Neural progenitor cell (in vitro differentiated cells): ENCODE data around the gene FARP1. TPM values are rescaled to one million over a fixed set of nuclear protein-coding genes. Genes with fewer than 3 reads are reported as not detected.

Source experiments
- DNase-seq: peaks from one replicate; pipeline ENCODE4 v3.0.0-alpha.2; 2016; ENCODE audit warnings: low spot score
- H2AFZ ChIP-seq: fragments of 200-600 bp; sonication (generic); replicated peaks from 2 replicates; pipeline ENCODE4 v1.6.1; 2016; ENCODE audit warnings: antibody characterized with exemption
- H3F3A ChIP-seq: fragments of 200-600 bp; sonication (generic); 2 replicates; pipeline ENCODE4 v1.6.1; 2016; ENCODE audit warnings: antibody characterized with exemption, low read depth
- H3K27ac ChIP-seq: fragments of 200-600 bp; sonication (generic); 2 replicates; pipeline ENCODE4 v1.5.1; 2016; ENCODE audit warnings: mild to moderate bottlenecking
- H3K27me3 ChIP-seq: fragments of 200-600 bp; sonication (generic); 2 replicates; pipeline ENCODE4 v1.6.1; 2016; ENCODE audit warnings: mild to moderate bottlenecking, moderate library complexity
- H3K36me3 ChIP-seq: fragments of 200-600 bp; sonication (generic); 2 replicates; pipeline ENCODE4 v1.5.1; 2016
- H3K4me1 ChIP-seq: fragments of 200-600 bp; sonication (generic); 2 replicates; pipeline ENCODE4 v1.6.1; 2016; ENCODE audit warnings: mixed run types
- H3K4me2 ChIP-seq: fragments of 200-600 bp; sonication (generic); 2 replicates; pipeline ENCODE4 v1.6.1; 2016
- H3K4me3 ChIP-seq: fragments of 200-600 bp; sonication (generic); 2 replicates; pipeline ENCODE4 v1.5.1; 2016
- H3K79me2 ChIP-seq: fragments of 200-600 bp; sonication (generic); 2 replicates; pipeline ENCODE4 v1.6.1; 2016; ENCODE audit warnings: low read depth
- H3K9ac ChIP-seq: fragments of 200-600 bp; sonication (generic); 2 replicates; pipeline ENCODE4 v1.6.1; 2016
- H3K9me3 ChIP-seq: fragments of 200-600 bp; sonication (generic); 2 replicates; pipeline ENCODE4 v1.5.1; 2016; ENCODE audit warnings: low read depth
- H4K20me1 ChIP-seq: fragments of 200-600 bp; sonication (generic); 2 replicates; pipeline ENCODE4 v1.6.1; 2016; ENCODE audit warnings: low read depth
- H3K27ac Mint-ChIP-seq: 3 replicates; pipeline ENCODE4 v1.8.0; 2021; ENCODE audit warnings: mixed read lengths
- H3K27me3 Mint-ChIP-seq: 2 replicates; pipeline ENCODE4 v1.8.0; 2022; ENCODE audit warnings: low read depth, mild to moderate bottlenecking, inconsistent platforms, moderate library complexity, mixed read lengths; ENCODE audit not compliant: insufficient read depth
- H3K36me3 Mint-ChIP-seq: 3 replicates; pipeline ENCODE4 v1.8.0; 2021; ENCODE audit warnings: mixed read lengths
- H3K4me1 Mint-ChIP-seq: 3 replicates; pipeline ENCODE4 v1.8.0; 2021; ENCODE audit warnings: mixed read lengths
- H3K4me3 Mint-ChIP-seq: 3 replicates; pipeline ENCODE4 v1.8.0; 2021; ENCODE audit warnings: mild to moderate bottlenecking, moderate library complexity, mixed read lengths
- H3K9me3 Mint-ChIP-seq: 3 replicates; pipeline ENCODE4 v1.8.0; 2020; ENCODE audit warnings: mixed read lengths
- EZH2 ChIP-seq: fragments of 200-600 bp; sonication (generic); IDR thresholded peaks from 2 replicates; pipeline ENCODE4 v1.6.1; 2017; ENCODE audit warnings: antibody characterized with exemption, mild to moderate bottlenecking, moderate library complexity
- EZH2phosphoT487 ChIP-seq: fragments of 200-600 bp; sonication (generic); IDR thresholded peaks from 2 replicates; pipeline ENCODE4 v1.6.1; 2017; ENCODE audit warnings: antibody characterized with exemption
- total RNA-seq: library from RNA; depleted of rRNA; stranded (reverse); fragments of >200 nt; gene quantifications from 2 replicates; pipeline ENCODE4 v1.2.3, GENCODE V29; 2015; ENCODE audit warnings: low replicate concordance
- TF ChIP-seq, protein P1 (sequence below): fragments of 200-600 bp; sonication (generic); IDR thresholded peaks from 2 replicates; pipeline ENCODE4 v1.5.1; 2017; ENCODE audit warnings: antibody characterized with exemption, mild to moderate bottlenecking

Gene FARP1
- total RNA-seq, 1 donor from 2014 or later, result 78.0 TPM

DNA sequence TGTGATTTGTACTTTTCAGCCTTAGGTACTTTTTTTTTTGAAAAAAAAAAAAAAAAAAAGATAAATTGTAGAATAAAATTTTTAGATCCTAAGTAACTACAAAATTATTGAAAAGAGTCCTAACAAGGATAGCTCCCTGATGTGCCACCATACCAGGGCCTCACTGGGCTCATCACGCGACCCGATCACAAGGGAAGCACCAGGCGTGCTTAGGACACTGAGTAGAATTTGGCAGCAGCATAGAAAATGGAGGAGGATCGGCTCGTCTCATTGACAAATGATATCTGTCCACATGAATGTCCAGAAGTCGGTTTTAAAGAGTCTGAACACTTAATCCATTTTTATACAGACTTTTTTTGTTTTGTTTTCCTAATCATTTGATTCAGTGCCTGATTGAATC lies 255.0 kb downstream of the FARP1 start:
- Mint-ChIP-seq H3K27ac (no peak overlapping the region), H3K4me1 (peaks cover 12% of the 10 kb centered on the region), H3K9me3 (no peaks in the 10 kb centered on the region), H3K4me3 (no peak overlapping the region), H3K36me3 (peaks cover 14% of the 10 kb centered on the region), H3K27me3 (no peaks in the 10 kb centered on the region)
- no peak for TF ChIP-seq EZH2phosphoT487
- TF ChIP-seq, protein P1, sequence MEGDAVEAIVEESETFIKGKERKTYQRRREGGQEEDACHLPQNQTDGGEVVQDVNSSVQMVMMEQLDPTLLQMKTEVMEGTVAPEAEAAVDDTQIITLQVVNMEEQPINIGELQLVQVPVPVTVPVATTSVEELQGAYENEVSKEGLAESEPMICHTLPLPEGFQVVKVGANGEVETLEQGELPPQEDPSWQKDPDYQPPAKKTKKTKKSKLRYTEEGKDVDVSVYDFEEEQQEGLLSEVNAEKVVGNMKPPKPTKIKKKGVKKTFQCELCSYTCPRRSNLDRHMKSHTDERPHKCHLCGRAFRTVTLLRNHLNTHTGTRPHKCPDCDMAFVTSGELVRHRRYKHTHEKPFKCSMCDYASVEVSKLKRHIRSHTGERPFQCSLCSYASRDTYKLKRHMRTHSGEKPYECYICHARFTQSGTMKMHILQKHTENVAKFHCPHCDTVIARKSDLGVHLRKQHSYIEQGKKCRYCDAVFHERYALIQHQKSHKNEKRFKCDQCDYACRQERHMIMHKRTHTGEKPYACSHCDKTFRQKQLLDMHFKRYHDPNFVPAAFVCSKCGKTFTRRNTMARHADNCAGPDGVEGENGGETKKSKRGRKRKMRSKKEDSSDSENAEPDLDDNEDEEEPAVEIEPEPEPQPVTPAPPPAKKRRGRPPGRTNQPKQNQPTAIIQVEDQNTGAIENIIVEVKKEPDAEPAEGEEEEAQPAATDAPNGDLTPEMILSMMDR, result no peak
- no peak for TF ChIP-seq EZH2
- no peak for DNase-seq
- H3K27ac ChIP-seq, result no peak overlapping the region
- no peaks in the 10 kb centered on the region for H3K9me3 ChIP-seq
- no peaks in the 10 kb centered on the region for H3K79me2 ChIP-seq
- H3K4me2 ChIP-seq, result no peak overlapping the region
- H3K4me3 ChIP-seq, result no peak overlapping the region
- H2AFZ ChIP-seq, result no peak overlapping the region
- H3K27me3 ChIP-seq, result no peaks in the 10 kb centered on the region
- no peaks in the 10 kb centered on the region for H3K36me3 ChIP-seq
- H4K20me1 ChIP-seq, result no peaks in the 10 kb centered on the region
- H3F3A ChIP-seq, result no peaks in the 10 kb centered on the region
- H3K9ac ChIP-seq, result no peak overlapping the region
- H3K4me1 ChIP-seq, result no peaks in the 10 kb centered on the region

DNA sequence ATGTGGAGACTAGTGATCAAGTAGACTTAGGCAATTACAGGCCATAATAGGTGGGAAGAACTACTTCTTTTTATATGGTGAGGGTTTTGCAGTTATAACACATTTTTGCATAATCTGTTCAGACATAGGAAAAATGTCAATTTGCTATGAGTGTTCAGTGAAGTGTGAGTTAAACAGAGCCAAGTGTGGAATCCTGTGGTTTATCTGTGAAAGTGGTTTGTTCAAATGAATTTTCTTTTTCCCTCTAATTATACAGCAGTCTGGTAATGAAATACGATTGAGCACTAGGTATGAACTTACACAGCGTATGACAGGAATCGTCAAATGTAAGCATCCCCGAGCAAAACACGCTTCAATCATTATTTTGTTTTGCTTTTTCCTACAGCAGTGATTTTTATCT lies 255.7 kb downstream of the FARP1 start:
- Histone ChIP-seq H3K27me3 (no peaks in the 10 kb centered on the region), H3K9ac (no peak overlapping the region), H3K4me3 (no peak overlapping the region), H3K9me3 (no peaks in the 10 kb centered on the region), H2AFZ (no peak overlapping the region), H3K36me3 (no peaks in the 10 kb centered on the region), H3K79me2 (no peaks in the 10 kb centered on the region), H3K27ac (no peak overlapping the region), H4K20me1 (no peaks in the 10 kb centered on the region), H3F3A (no peaks in the 10 kb centered on the region), H3K4me1 (no peaks in the 10 kb centered on the region), H3K4me2 (no peak overlapping the region)
- Mint-ChIP-seq H3K36me3 (peaks cover 16% of the 10 kb centered on the region), H3K27ac (no peak overlapping the region), H3K4me3 (no peak overlapping the region), H3K9me3 (no peaks in the 10 kb centered on the region), H3K4me1 (peaks cover 12% of the 10 kb centered on the region), H3K27me3 (no peaks in the 10 kb centered on the region)
- DNase-seq, result no peak
- no peak for TF ChIP-seq EZH2phosphoT487
- TF ChIP-seq, protein P1, result no peak
- no peak for TF ChIP-seq EZH2

DNA sequence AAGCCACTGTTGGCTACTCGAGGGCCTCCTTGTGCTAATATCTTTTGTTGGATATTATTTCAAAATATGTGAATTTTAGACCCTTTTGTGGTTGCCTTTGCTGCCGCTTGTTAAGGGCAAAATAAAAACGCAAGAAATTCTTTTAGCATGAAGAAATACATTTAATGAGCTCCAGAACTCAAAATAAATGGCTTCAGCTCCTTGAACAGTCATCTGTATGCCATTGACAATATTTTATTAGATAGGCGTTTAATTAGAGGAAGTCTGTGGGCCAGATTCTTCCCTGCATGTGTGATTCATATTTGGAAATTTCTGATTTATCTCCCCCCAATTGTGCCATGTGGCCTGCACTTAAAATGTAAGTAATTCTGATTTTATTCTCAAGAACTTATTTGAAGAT lies 256.9 kb downstream of the FARP1 start:
- no peaks in the 10 kb centered on the region for H3K27me3 ChIP-seq
- no peaks in the 10 kb centered on the region for H3K27me3 Mint-ChIP-seq
- H3K27ac ChIP-seq, result no peak overlapping the region
- H3K36me3 Mint-ChIP-seq, result peaks cover 21% of the 10 kb centered on the region
- no peaks in the 10 kb centered on the region for H3K9me3 Mint-ChIP-seq
- H3K4me1 Mint-ChIP-seq, result peaks cover 12% of the 10 kb centered on the region
- no peak overlapping the region for H3K27ac Mint-ChIP-seq
- H3K4me2 ChIP-seq, result no peak overlapping the region
- no peak overlapping the region for H3K4me3 ChIP-seq
- no peak for DNase-seq
- peaks cover 3% of the 10 kb centered on the region for H3K4me1 ChIP-seq
- no peaks in the 10 kb centered on the region for H3K79me2 ChIP-seq
- no peaks in the 10 kb centered on the region for H3K9me3 ChIP-seq
- H4K20me1 ChIP-seq, result no peaks in the 10 kb centered on the region
- H3K9ac ChIP-seq, result no peak overlapping the region
- H2AFZ ChIP-seq, result no peak overlapping the region
- TF ChIP-seq EZH2, result no peak
- TF ChIP-seq, protein P1, result no peak
- no peak for TF ChIP-seq EZH2phosphoT487
- H3F3A ChIP-seq, result peaks cover 4% of the 10 kb centered on the region
- no peaks in the 10 kb centered on the region for H3K36me3 ChIP-seq
- no peak overlapping the region for H3K4me3 Mint-ChIP-seq
